Measurements from ENCODE around the gene PLEKHG4.

DNA sequence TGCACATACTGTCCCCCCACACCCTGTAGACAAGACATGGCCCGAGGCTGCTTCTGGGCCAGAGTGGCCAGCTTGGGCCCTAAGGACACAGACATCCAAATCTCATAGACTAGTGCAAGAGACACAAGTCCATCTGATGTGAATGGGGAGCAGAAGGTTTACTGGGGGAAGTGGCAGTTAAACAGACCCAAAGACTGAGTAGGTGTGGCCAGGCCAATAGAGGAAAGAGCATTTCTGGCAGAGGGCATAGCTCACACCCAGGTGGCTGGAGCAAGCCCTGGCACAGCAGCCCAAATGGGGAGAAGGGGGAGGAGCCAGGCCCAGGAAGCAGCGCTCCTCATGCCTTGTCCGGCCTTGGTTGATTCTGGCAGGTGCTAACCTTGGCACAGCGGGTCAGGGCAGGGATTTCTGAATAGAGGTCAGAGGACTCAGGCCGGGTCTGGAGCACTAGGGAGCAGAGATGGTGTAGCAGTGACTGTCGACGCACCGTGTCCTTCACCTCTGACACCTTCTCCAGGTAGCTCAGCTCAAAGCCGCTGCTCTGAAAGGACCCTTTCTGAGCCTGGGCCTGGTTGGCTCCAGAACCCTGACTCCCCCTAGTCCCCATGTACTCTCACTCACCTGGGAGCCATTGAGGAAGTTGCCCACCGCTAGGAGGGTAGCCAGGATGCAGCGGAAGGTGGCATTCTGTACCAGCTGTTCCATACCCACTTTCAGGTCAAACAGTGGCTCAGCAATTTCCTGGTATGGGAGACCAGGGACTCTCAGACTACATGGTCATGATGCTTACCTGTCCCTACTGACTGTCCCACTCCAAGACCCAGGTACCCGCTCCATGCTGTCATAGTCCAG, 48.3 kb upstream of the PLEKHG4 start:
- TF ChIP-seq POLR2A (IDR thresholded peaks at IDR 0.05; ENCODE audit: low read depth, low read length), result peak; percentile 46; the same call in 1 of the 2 replicates
- TF ChIP-seq POLR2AphosphoS5 (IDR thresholded peaks at IDR 0.05; ENCODE audit: low read depth, low read length), result no peak
- no peak for TF ChIP-seq TAF1 (IDR thresholded peaks at IDR 0.05; ENCODE audit: borderline replicate concordance, low read depth, low read length)

Data from GM12892 (cell line).